ENCODE measurements around the gene TTC39C.

- TF ChIP-seq, protein P1, sequence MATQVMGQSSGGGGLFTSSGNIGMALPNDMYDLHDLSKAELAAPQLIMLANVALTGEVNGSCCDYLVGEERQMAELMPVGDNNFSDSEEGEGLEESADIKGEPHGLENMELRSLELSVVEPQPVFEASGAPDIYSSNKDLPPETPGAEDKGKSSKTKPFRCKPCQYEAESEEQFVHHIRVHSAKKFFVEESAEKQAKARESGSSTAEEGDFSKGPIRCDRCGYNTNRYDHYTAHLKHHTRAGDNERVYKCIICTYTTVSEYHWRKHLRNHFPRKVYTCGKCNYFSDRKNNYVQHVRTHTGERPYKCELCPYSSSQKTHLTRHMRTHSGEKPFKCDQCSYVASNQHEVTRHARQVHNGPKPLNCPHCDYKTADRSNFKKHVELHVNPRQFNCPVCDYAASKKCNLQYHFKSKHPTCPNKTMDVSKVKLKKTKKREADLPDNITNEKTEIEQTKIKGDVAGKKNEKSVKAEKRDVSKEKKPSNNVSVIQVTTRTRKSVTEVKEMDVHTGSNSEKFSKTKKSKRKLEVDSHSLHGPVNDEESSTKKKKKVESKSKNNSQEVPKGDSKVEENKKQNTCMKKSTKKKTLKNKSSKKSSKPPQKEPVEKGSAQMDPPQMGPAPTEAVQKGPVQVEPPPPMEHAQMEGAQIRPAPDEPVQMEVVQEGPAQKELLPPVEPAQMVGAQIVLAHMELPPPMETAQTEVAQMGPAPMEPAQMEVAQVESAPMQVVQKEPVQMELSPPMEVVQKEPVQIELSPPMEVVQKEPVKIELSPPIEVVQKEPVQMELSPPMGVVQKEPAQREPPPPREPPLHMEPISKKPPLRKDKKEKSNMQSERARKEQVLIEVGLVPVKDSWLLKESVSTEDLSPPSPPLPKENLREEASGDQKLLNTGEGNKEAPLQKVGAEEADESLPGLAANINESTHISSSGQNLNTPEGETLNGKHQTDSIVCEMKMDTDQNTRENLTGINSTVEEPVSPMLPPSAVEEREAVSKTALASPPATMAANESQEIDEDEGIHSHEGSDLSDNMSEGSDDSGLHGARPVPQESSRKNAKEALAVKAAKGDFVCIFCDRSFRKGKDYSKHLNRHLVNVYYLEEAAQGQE (IDR thresholded peaks at IDR 0.05; ENCODE audit: insufficient read depth in 1 of 2, low read depth in 2 of 2, low read length in 1 of 2) = no peak
- no peak for TF ChIP-seq CTCF (IDR thresholded peaks at IDR 0.05)
Measured at GRCh38 chr18:24053211-24053610, 38.7 kb downstream of the TTC39C start.

Data from Panc1 (cell line).